ENCODE measurements around the gene SPCS2. TPM values are rescaled to one million over a fixed set of nuclear protein-coding genes. Genes with fewer than 3 reads are reported as not detected.

The SPCS2 gene
- total and polyA plus RNA-seq, 2 of the 8 experiments (the other 6 are each of a cell fraction or from before 2014, with no cell fraction given) = 92.7 to 161 TPM

GRCh38 chr11:74953451-74953850 is 4.4 kb downstream of the SPCS2 start:
- peaks cover 5% of the 10 kb centered on the region for H3K79me1 ChIP-seq (ENCODE audit: low read depth, low read length)
- ChIA-PET CTCF (ENCODE audit: partially characterized antibody) (interaction anchor here (1.7 kb wide), 1 partner anchor 12 kb away, joined by 6 read pairs; no protein-coding TSS in a partner anchor), POLR2A (ENCODE audit: partially characterized antibody) (interaction anchor here (1.8 kb wide), 1 partner anchor 12 kb away, joined by 5 read pairs; no protein-coding TSS in a partner anchor)
- TF ChIP-seq BCL11A (IDR thresholded peaks at IDR 0.05; ENCODE audit: low read depth in 2 of 2, low read length in 2 of 2) = no peak
- TF ChIP-seq POLR2AphosphoS5 (IDR thresholded peaks at IDR 0.05; ENCODE audit: low read depth, low read length) = no peak
- no peak for TF ChIP-seq NANOG (IDR thresholded peaks at IDR 0.05; ENCODE audit: insufficient read depth, low read depth, low read length, poor library complexity, severe bottlenecking)
- TF ChIP-seq KDM5A (IDR thresholded peaks at IDR 0.05; ENCODE audit: low read length) = no peak
- no peak for TF ChIP-seq TAF1 (IDR thresholded peaks at IDR 0.05; ENCODE audit: low read depth, low read length)
- TF ChIP-seq CTCF (IDR thresholded peaks at IDR 0.05; ENCODE audit: control extremely low read depth in 1 of 3, insufficient read depth in 1 of 3, low read depth in 1 of 3, low read length in 3 of 3) = no peak
- no peak for TF ChIP-seq EGR1 (IDR thresholded peaks at IDR 0.05; ENCODE audit: borderline replicate concordance, low read depth, low read length)
- no peak for TF ChIP-seq BACH1 (IDR thresholded peaks at IDR 0.05; ENCODE audit: low read length)
- TF ChIP-seq FOSL1 (IDR thresholded peaks at IDR 0.05; ENCODE audit: insufficient read depth, low read depth, low read length) = no peak
- no peak for TF ChIP-seq KDM1A (IDR thresholded peaks at IDR 0.05; ENCODE audit: borderline replicate concordance, low read length)
- no peak for TF ChIP-seq JUN (IDR thresholded peaks at IDR 0.05; ENCODE audit: low read depth, low read length)
- no peak for TF ChIP-seq CBX8 (IDR thresholded peaks at IDR 0.05; ENCODE audit: borderline replicate concordance, low read depth, low read length)

More at GRCh38 chr11:74953451-74953850, 4.4 kb downstream of the SPCS2 start:
- H4K5ac ChIP-seq (ENCODE audit: insufficient read length, low read depth, low read length) = no peak overlapping the region
- peaks cover 6 to 90% of the 10 kb centered on the region in 2 experiments for H3K79me2 ChIP-seq (ENCODE audit: control insufficient read depth in 1 of 2, insufficient read depth in 2 of 2, low read length in 2 of 2)
- peaks cover 0 to 9% (median 0%) of the 10 kb centered on the region in 4 experiments; a peak in 2 of 8 replicates for H3K36me3 ChIP-seq (ENCODE audit: control insufficient read depth in 2 of 4, insufficient read depth in 4 of 4, low read length in 3 of 4)
- no peaks in the 10 kb centered on the region for H3K9me3 ChIP-seq (ENCODE audit: insufficient read depth in 2 of 2, low read depth in 1 of 2, low read length in 1 of 2)
- no peak overlapping the region for H3K27ac ChIP-seq (ENCODE audit: low read depth, low read length)
- no peak overlapping the region for H2AFZ ChIP-seq (ENCODE audit: low read length)
- FAIRE-seq (no peak), DNase-seq (ENCODE audit: low read depth in 1 of 2, low spot score in 2 of 2) (no peak)
- H3K27me3 ChIP-seq (replicated peaks in 1 of 4; ENCODE audit: control insufficient read depth in 3 of 4, extremely low read depth in 1 of 4, insufficient read depth in 3 of 4, low read length in 3 of 4) = no peaks in the 10 kb centered on the region
- no peak overlapping the region for H3K14ac ChIP-seq (ENCODE audit: insufficient read length)
- H3K4me2 ChIP-seq (ENCODE audit: insufficient read depth in 1 of 2, low read depth in 2 of 2, low read length in 2 of 2) = no peak overlapping the region
- H4K91ac ChIP-seq (replicated peaks; ENCODE audit: insufficient read length, low read length) = no peak overlapping the region
- H2BK120ac ChIP-seq (replicated peaks; ENCODE audit: low read depth, low read length) = no peak overlapping the region
- no peak overlapping the region for H2BK5ac ChIP-seq (ENCODE audit: low read depth, low read length)
- H3K23ac ChIP-seq (ENCODE audit: insufficient read length) = no peak overlapping the region
- H3K4ac ChIP-seq (replicated peaks; ENCODE audit: insufficient read length, low read depth, low read length) = no peak overlapping the region
- H3K4me3 ChIP-seq (ENCODE audit: extremely low read depth in 1 of 4, insufficient read depth in 2 of 4, low read depth in 3 of 4, low read length in 4 of 4) = no peak overlapping the region
- 98% methylated on average over 5 of the region's 5 CpGs; no CpG with 5 or more reads in 1 of the 2 experiments for WGBS, 2 experiments (ENCODE audit: extremely low coverage in 1 of 2, insufficient coverage in 1 of 2, insufficient read length in 1 of 2, insufficient replicate concordance in 2 of 2, low coverage in 1 of 2, low lambda C conversion rate in 2 of 2, missing lambda C conversion rate in 1 of 2)
- no peak overlapping the region for H2BK15ac ChIP-seq (ENCODE audit: low read length)
- no peak overlapping the region for H2BK20ac ChIP-seq (ENCODE audit: low read length)
- H4K20me1 ChIP-seq (replicated peaks in 1 of 2; ENCODE audit: control insufficient read depth in 1 of 2, insufficient read depth in 2 of 2, low read length in 2 of 2) = peaks cover 3 to 6% of the 10 kb centered on the region in 2 experiments
- H3K56ac ChIP-seq (replicated peaks; ENCODE audit: insufficient read length, low read depth, low read length) = no peak overlapping the region
- H3K23me2 ChIP-seq (ENCODE audit: low read depth, low read length) = peaks cover 5% of the 10 kb centered on the region
- no peak overlapping the region for H3K18ac ChIP-seq (ENCODE audit: extremely low read depth, low read length)
- no peak overlapping the region for H2AK5ac ChIP-seq (ENCODE audit: low read depth, low read length)
- no peak overlapping the region for H4K8ac ChIP-seq (ENCODE audit: extremely low read depth, insufficient read depth, low read length)
- no peaks in the 10 kb centered on the region; a peak in 1 of 7 replicates for H3K4me1 ChIP-seq (replicated peaks in 1 of 4; ENCODE audit: control insufficient read depth in 3 of 4, insufficient read depth in 4 of 4, low read length in 3 of 4)
- H3K9ac ChIP-seq (replicated peaks in 1 of 4; ENCODE audit: extremely low read depth in 1 of 4, low read depth in 3 of 4, low read length in 3 of 4) = no peak overlapping the region
- H2BK12ac ChIP-seq (ENCODE audit: low read depth, low read length) = no peak overlapping the region

All from H1 (cell line).